Activated CD8-positive, alpha-beta memory T cell treated with anti-CD3 and anti-CD28 coated beads, Interleukin-2, amount 50 U/mL, for 1 hour (primary cell): ENCODE data around the gene HPCAL1.

Experiments
- DNase-seq: peaks from one replicate; pipeline ENCODE4 v3.0.0-alpha.2; 2020; ENCODE audit errors: extremely low read depth

HPCAL1 gene

GRCh38 chr2:10390369-10390801 lies 87.7 kb downstream of the HPCAL1 start:
- no peak for DNase-seq

GRCh38 chr2:10392100-10392499 lies 89.4 kb downstream of the HPCAL1 start:
- no peak for DNase-seq

GRCh38 chr2:10392548-10392947 lies 89.8 kb downstream of the HPCAL1 start:
- no peak for DNase-seq

GRCh38 chr2:10392951-10393639 lies 90.4 kb downstream of the HPCAL1 start:
- DNase-seq = no peak

GRCh38 chr2:10393640-10393982 lies 90.9 kb downstream of the HPCAL1 start:
- DNase-seq = no peak

- DNase-seq = no peak
Measured at GRCh38 chr2:10395893-10396292, 93.2 kb downstream of the HPCAL1 start.

GRCh38 chr2:10396464-10396863 lies 93.8 kb downstream of the HPCAL1 start:
- DNase-seq = no peak

- no peak for DNase-seq
Measured at GRCh38 chr2:10397297-10397875, 94.7 kb downstream of the HPCAL1 start.

GRCh38 chr2:10397878-10398277 lies 95.2 kb downstream of the HPCAL1 start:
- no peak for DNase-seq

- no peak for DNase-seq
Measured at GRCh38 chr2:10398496-10398895, 95.8 kb downstream of the HPCAL1 start.

- no peak for DNase-seq
Measured at GRCh38 chr2:10399358-10399757, 96.7 kb downstream of the HPCAL1 start.

GRCh38 chr2:10400002-10400401 lies 97.3 kb downstream of the HPCAL1 start:
- no peak for DNase-seq

GRCh38 chr2:10400568-10400977 lies 97.9 kb downstream of the HPCAL1 start:
- no peak for DNase-seq

- no peak for DNase-seq
Measured at GRCh38 chr2:10400978-10401951, 98.6 kb downstream of the HPCAL1 start.

GRCh38 chr2:10402062-10402585 lies 99.4 kb downstream of the HPCAL1 start:
- DNase-seq = no peak

GRCh38 chr2:10402653-10403215 lies 100.0 kb downstream of the HPCAL1 start:
- no peak for DNase-seq

- no peak for DNase-seq
Measured at GRCh38 chr2:10404324-10405143, 101.8 kb downstream of the HPCAL1 start.

GRCh38 chr2:10405448-10405847 lies 102.7 kb downstream of the HPCAL1 start:
- no peak for DNase-seq

GRCh38 chr2:10406016-10406415 lies 103.3 kb downstream of the HPCAL1 start:
- no peak for DNase-seq

GRCh38 chr2:10406491-10407188 lies 103.9 kb downstream of the HPCAL1 start:
- no peak for DNase-seq

- DNase-seq = no peak
Measured at GRCh38 chr2:10407432-10407831, 104.7 kb downstream of the HPCAL1 start.
